Measurements from ENCODE around the gene GLI3.

Gene GLI3

DNA sequence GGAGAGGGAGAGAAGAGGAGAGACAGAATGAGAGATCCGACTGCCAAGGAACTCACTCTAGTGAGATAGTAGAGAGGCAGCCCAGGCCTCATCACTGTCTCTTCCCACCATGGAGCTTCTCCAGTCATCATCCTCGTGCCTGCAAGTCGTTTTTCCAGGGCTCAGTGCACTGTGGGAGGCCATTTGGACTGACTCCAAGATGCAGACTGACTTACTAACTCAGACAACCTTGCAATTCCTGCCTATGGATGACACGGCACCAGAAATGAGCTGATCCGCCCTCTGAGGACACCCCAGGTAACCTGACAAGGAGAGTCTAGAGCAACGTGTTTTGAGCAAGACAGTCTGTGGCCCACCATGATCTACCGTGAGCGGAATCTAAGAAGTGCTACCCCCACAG lies 154.9 kb downstream of the GLI3 start:
- no peak for DNase-seq (ENCODE audit: low spot score)

DNA sequence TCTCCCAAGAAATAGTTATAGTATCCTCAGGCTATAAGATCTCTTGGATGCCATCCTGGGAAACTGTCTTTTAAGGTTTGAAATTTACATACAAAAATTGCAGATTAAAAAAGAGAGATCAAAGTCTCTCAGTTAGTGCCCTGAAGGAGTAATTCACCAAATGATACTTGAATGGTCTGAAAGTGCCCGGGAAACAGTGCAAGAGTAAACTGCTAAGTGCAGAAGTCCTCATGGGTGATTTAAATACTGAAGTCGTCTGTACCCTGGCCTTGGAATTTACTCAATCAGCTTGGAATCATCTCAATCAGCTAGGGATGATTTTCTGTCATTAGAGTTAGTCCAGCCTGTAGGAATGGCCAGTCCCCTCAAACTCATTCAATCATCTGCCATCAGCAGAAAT lies 155.3 kb downstream of the GLI3 start:
- DNase-seq (ENCODE audit: low spot score): no peak

DNA sequence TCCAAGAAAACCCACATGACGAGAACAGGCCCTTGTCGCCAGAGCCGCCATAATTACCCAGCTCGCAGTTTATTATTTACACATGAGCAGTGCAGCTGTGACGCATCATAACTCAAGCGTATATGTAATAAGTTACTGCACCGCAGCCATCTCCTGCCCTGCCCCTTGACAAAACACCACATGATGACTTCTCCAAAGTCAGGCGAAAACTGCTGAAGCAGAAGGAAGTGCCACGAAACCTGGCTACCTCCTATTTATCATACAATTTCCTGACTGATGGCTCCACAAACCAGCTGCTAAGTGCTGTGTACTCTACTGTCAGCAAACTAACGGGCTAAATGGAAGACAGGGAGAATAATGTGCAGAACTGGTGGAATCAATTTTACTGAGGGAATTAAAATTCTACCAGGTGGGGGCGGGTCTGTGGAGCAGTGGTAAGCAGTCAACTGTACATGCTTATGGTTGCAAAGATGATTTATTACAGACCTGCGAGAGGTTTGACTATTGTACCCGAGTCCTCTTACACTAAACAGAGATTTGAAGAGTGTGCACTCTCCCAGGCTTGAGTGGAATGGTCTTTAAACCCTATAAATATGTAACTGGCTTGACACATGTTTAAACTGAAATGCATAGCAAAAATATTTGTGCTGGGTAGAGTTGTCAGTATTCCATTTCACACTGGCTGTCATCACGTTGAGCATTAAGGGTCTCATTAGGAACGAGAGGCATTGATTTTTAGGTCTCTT lies 156.0 kb downstream of the GLI3 start:
- no peak for DNase-seq (ENCODE audit: low spot score)

DNA sequence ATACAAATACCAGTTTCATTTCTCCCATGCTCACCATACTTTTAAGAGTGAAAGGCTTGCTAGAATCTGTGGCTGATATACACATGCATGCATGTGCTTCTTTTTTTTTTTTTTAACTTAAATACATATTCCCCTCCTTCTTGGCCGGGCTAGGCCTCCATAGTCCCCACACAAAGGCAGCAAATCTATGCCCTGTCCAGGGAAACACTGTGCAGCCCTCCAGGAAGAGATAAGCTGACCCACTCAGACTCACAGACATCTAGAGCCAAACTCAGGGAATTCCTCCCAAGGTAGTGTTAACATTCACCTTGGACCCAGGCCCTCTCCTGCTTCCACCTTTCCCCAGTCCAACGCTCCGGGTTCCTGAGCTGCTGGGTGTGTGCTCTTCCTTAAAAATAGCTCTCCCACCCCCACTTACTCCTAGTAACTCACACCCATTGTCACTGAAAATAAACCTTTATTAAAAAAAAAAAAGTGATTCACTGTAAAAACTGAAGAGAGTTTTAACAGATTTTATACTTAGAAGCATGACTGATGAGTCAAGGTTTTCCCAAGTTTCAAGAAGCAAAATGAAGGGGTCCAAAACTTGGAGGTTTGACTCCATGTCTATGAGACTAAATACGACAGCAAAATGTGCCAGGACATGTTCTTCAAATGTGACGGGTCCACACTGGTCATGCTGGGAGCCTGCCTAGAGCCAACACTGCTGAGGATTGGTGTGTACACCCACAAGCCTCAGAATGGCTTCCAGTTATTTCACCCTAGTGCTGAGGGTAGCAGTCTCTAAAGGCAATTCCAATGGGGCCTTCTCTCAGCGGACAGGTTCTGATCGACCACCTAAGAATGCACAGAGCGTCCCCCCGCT lies 159.5 kb downstream of the GLI3 start:
- no peak for DNase-seq (ENCODE audit: low spot score)

DNA sequence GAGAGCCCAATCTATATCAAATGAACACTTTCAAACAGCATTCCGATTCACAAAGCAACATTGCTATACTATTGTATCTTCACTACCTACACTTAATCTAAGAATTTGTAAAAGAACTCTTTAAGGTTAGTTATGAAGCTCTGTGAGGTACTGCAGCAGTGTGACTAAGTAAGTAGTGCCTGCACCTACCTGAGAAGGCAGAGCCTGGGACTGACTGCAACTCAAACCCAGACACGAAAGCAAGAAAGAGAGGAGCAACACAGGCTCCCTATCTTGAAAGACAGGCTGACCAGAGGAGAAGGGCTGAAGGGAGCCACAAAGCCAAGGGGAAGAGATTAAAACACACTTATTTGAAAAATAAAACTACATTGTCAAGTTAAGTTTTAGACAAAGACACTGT lies 160.1 kb downstream of the GLI3 start:
- no peak for DNase-seq (ENCODE audit: low spot score)

DNA sequence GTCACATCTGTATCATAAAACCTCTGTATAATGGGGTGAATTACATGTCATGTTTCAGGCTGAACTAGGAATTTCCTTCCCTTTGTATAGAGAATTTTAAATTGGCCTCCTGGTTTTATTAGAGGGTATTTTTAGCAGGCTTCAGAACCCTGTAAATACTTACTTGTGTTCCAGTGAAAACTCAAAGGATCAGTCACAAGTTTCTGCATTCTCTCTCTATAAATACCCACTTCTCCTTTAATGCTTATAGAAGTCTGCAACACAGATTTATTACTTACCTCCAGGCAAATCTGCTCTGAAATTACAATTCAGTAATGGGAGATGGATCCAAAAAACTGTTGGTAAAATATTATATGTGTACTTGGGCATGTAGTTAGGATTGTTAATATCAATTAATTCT lies 161.6 kb downstream of the GLI3 start:
- no peak for DNase-seq (ENCODE audit: low spot score)

DNA sequence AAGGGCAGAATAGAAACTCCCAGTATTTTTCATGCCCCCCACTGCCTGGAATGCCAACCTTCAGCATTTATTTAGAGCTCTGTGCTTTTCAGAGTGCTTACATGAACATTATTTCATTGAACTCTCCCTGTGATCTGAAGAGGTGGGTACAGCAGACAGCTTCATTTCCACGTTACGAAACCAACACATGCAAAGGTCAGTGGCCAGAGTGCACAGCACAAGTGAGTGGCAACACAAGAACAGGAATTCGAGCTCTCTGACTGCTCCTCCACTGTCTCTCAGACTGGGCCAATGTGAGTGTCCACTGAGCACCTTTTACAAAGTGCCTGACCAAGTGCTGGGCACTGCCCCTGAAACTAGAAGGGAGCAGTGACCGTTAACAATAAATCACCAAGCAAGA lies 162.9 kb downstream of the GLI3 start:
- DNase-seq (ENCODE audit: low spot score): no peak

DNA sequence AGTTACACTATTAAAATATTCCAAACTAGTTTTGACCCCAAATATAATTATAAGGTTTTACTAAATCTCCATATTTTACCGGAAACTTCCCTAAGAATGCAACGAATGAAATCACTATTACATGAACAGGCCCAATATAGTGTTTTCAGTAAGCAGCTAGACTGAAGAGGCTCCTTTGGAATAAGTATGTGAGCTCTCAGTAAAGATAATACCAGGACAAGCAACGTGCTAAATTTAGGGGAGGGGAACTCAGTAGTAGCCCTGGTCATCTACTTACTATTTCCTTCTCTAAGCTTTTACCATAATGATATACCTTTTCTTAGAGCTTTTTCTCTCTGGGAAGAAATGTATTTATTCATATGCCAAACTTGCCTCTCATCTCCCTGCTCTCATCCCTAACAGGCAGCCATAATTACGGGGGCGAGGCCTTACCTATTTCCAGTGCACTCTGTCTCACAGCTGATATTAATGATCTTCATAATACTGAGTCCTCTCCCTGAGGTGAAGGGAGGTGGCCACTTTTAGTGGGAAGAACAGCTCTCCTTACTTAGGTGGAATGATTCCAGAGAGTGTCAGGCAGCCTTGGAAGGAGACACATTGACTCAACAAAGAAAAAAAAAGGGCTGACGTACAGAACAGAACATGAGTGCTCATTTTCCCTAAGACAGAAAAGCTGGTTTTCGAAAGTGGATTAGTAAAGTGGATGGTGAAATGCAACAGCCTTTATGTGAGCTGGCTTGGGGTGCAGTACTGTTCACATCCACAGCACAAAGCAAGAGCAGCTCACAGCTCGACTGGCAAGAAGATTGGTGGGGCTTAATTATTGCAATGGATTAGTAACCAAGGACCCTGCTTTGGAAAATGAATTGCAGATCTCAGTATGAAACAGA lies 165.4 kb downstream of the GLI3 start:
- DNase-seq (ENCODE audit: low spot score): no peak

DNA sequence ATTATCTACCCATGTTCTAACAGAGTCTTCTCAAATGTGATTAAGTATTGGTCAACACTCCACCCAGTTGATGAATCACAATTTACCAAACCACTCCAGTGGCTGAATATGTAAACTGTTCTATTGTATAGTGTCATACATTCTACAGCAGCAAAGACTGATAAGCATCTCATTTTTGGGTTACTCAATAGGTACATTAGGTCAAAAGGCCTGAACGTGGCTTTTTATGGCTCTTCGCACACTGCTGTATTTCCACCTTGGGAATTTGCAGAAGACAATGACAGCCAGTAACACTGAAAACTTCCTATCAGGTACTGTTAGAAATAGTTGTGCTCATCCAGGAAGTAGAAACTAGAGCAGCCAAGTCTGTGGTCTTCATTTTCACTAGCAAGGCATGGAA lies 166.9 kb downstream of the GLI3 start:
- DNase-seq (ENCODE audit: low spot score): no peak

DNA sequence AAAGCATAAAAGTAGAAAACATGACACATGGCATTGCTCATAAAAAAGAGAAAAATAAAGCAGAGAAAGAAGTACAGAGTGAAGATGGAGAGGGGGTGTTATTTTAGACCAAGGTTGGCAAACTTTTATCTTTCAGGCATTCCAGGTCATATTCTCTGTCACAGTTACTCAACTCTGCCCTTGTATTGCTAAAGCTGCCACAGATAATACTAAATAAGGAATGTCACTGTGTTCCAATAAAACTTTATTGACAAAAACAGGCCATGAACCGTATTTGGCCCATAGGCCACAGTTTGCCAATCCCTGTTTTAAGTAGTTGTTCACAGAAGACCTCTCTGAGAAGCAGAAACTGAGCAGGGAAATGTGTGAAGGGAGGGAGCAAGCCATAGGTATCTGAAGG lies 167.4 kb downstream of the GLI3 start:
- DNase-seq (ENCODE audit: low spot score): no peak

DNA sequence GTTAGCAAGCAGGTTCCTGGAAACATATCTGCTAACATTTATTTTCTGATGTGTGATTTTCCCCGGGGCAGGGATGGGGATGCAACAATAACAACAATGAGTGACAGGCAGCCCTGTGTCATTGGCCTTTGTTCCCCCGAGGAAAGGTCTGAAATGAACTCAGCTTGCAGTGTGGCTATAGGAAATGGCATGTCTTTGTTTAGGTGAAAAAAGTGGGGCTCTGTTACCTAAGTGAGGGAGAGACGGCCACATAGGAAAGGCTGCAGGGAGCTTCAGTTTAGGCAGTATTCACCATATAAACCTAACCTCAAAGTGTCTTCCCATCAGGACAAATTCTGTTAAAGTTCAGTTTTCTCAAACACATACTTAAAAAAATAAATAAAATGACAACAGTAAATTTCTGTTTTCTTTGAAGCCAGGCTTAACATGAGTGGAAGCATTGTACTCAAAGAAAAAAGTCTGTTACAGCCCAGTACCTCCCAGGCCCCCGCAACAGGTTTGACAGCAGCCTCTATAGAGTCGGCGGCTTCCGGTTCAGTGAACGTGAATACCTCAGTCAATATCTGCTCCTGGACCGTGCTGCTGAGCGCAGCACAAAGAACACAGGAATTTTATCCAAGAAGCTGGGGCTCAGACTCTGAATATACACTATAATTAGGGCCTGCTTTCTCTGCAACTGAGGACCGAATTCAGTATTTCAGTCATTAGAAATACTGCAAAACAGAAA lies 168.3 kb downstream of the GLI3 start:
- DNase-seq (ENCODE audit: low spot score): no peak

DNA sequence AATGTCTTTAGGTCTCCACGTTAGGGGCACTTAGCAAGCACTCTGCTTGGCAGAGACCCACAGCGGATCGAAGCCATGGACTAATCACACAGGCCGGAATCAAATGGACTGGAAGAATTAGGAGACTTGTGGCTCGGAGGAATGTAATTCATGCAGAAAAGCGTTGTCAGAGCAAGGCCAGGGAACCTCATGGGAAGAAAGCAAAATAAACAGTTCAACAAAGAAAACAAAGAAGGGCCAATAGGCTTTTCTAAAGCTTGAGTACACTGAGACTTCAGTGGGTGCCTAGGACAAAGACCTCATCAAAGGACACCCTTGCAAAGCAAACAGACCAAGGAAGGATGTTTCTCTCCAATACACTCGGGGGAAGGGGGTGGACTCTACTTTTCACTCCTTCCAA lies 171.1 kb downstream of the GLI3 start:
- peak; percentile 12 for DNase-seq (ENCODE audit: low spot score)

DNA sequence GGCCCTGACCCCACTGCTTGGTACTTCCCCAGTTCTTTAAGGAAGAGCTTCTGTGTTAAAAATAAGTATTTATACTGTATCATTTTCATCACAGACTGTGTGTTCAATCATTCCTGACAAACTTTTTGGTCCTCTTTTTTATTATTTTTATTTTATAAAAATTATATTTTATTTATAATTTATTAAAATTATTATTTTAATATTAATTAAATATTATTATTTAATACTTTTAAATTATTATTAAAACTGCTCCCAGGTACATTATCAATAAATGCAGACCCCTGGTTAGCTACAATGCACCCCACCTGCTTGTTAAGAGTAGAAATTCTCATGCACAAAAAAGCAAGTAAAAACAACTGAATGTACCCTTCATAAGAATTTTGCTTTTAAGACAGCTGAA lies 172.0 kb downstream of the GLI3 start:
- DNase-seq (ENCODE audit: low spot score): no peak

DNA sequence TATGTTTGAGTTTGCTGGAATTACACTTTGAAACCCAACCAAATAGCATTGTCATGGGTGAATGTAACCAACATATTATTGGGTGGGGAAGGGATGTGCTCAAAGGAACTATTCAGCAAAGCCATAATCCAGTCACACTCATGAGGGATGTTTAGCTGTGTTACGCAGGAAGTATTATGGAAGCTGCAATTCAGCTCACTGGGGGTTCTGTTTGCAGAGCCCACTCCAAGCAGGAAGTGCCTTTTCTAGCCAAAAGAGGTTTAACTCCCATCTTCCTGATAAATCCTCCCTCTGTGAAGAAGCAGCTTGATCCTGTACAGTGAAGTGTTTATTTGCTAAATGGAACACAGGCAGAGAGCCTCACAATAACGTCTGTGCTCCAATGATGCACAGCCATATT lies 172.5 kb downstream of the GLI3 start:
- DNase-seq (ENCODE audit: low spot score): no peak

DNA sequence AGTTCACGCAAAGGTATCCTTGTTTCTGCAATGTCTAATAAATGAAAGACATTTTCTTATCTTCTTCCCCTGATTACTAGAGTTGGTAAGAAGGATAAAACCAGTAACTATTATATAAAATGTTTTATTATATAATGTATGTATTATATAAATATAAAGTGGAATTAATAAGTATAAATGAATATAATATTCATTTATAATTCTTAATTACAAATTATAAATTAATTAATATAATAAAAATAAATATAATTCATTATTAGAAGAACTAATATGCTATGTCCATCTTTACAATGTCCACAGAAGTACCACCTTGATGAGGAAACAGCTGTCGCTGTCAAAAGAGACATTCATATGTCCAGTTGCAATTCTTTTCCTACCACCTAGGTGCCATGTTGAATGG lies 177.7 kb downstream of the GLI3 start:
- DNase-seq (ENCODE audit: low spot score): no peak

DNA sequence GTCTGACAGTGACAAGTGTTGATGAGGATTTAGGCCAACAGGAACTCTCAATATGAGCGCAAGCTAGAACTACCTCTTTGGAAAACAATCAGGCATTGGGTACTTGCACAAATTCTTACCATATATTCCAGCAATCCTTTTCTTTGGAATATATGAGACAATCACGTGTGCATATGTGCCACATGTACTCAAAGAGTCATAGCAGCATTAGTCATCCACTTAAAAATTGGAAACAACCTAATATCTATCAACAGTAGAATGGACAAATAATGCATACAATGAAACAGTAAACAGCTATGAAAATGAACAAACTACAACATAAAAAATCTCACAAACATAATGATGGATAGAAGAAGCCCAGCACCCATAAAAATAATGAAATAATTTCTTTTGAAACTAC lies 179.7 kb downstream of the GLI3 start:
- no peak for DNase-seq (ENCODE audit: low spot score)

DNA sequence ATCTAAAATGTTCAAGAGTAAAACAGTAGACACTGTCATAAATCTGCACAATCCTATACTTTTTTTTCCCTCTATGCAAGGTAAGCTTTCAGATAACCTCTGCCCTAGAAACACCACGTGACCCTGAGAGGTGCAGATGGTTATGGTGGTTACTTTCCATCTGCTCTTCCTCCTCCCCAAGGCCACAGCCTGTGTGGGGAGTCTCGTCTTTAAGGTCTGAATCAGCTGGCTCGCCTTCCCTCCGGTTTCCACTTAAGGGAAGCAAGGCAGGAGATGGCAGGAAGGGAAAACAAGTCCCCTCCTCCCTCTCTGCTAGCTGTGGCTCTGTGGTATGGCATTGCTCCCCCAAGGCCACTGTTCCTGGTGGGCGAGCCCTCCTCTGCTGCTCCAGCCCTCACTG lies 181.8 kb downstream of the GLI3 start:
- no peak for DNase-seq (ENCODE audit: low spot score)

DNA sequence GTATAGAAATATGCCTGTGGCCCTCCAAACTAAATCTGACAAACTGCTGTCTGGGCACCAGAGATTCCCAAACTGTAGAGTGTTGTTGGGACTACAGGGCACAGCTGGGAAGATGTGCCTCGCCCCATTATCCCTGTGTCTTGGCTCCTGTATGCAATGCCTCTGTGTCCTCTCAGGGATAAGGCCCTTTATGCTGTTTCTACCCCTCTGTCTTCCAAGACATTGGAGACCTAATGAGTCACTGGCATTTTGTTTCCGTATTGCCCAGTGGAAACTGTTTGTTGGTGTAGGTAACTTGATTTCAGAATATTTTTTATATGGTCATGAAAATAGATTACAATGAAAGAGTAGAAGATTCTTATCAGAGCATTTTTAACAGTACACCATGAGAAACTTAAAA lies 183.2 kb downstream of the GLI3 start:
- no peak for DNase-seq (ENCODE audit: low spot score)

DNA sequence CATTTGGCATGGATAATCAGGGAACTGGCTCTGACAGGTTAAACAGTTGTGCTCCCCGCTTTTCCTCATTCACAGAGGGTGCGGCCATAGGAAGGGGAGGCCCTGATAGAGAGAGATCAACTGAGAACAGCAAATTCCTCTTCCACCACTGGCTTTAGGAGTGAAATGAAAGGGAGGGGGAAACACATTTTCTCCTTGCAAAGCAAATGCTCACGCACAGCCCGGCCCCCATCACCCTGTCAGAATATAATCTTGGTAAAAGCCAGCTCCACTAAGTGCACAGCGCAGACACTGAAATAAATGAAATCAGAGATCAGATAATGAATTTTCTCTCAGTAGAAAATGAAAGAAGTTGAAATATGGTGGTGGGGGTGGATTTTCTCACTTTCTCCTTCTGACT lies 187.2 kb downstream of the GLI3 start:
- no peak for DNase-seq (ENCODE audit: low spot score)

DNA sequence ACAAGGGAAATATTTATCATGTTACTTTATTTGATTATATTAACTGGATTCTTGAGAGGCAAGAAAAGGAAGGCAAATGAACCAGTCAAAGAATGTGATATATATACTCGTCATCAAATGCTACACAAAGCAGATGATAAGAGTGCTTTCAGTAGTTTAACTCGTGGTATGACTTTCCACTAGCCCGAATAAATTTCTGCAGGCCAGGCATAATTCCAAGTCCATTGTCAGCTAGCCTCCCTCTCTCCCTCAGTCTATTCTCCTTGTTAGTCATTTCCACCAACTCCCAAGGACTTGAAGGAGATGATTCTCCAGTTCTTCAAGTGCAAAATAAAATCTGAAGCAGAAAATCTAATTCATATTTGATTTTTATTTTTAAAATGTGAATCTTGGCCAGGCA lies 190.5 kb downstream of the GLI3 start:
- no peak for DNase-seq (ENCODE audit: low spot score)

DNA sequence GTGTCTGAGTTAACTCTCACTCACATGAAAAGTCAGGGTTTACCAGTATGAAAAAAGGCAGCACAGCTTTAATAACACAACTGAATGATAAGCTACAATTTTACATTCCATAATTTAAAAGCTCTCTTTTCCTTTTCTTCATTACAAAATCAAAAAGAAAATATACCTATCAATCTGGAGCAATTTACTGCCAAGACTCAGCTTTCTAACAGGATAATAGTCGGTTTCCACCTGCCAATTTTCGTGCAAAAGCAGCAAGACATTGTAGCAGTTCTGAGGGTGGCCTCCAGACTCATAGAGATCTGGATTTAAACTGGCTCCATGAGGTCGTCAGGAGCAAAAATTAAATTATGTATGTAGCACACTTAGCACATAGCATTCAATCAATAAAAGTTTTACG lies 191.0 kb downstream of the GLI3 start:
- no peak for DNase-seq (ENCODE audit: low spot score)

DNA sequence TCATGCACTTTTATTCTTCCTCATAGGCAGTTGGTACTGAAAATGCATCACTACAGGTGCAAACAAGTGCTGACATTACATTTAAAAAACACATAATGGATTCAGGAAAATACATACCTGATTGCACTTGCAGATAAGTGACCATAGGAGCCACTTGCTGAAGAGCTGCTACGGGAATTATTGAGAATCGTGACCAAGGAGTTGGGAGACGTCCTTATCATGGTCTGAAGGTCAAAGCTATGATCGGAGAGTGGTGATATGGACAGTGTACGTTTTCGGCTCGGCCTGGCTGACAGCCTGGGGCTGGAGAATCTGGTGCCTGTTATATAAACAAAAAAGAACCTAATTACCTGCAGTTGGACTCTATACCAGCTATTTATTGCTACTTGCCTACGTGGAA lies 197.1 kb downstream of the GLI3 start:
- no peak for DNase-seq (ENCODE audit: low spot score)

Measured in pons (tissue), 1 donor.